Upper lobe of left lung (tissue), 4 donors: ENCODE data around the gene MGAT4A.

ENCODE experiments used
- EP300 ChIP-seq, 4 donors: sonication (generic); formaldehyde crosslinking; IDR thresholded peaks; one replicate each; pipeline ENCODE4 v1.5.1; 2017; ENCODE audit warnings: antibody characterized with exemption in 4 of 4, control low read depth in 2 of 4
- POLR2A ChIP-seq, 4 donors: fragments of 450-650 bp; IDR thresholded peaks; one replicate each; pipeline ENCODE4 v1.5.1; 2016 to 2017; ENCODE audit warnings: antibody characterized with exemption in 4 of 4, mild to moderate bottlenecking in 2 of 4
- POLR2AphosphoS5 ChIP-seq, 2 donors: sonication (generic); formaldehyde crosslinking; IDR thresholded peaks; one replicate each; pipeline ENCODE4 v1.5.1; 2017; ENCODE audit warnings: antibody characterized with exemption in 2 of 2
- TF ChIP-seq, protein P1 (sequence below), 6 experiments: fragments of 450-650 bp in 4 of 6; fragments of 200-600 bp in 2 of 6; sonication (generic) in 2 of 6; IDR thresholded peaks; one replicate each; pipeline ENCODE4 v1.5.1; 2016 to 2019; ENCODE audit warnings: antibody characterized with exemption in 6 of 6

DNA sequence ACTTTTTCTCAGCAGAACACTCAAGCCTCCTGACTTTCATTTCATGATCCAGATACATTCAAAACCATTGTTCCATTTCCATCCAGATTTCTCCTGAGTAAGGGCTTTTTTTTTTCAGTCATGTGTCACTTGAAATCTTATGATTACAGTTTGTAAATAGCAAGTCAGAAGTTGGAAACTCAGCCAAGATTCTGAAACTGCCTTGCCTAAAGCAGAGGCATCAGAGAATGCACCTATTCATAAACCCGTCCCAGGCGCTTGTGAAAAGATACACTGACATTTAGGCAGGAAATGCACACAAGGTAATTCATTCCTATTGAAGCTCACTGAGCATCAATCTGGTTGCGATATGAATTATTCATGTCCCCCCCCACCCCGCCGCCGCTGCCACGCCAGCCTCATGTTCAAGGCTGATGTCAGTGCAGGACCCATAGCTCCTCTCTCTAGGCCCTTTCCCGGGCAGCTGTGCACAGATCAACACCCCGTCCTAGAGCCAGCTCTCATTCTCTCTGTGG, 30.4 kb upstream of the MGAT4A start:
- TF ChIP-seq POLR2A (IDR thresholded peaks at IDR 0.05), result peak in 1 of 4 donors; percentile 6
- TF ChIP-seq, protein P1, sequence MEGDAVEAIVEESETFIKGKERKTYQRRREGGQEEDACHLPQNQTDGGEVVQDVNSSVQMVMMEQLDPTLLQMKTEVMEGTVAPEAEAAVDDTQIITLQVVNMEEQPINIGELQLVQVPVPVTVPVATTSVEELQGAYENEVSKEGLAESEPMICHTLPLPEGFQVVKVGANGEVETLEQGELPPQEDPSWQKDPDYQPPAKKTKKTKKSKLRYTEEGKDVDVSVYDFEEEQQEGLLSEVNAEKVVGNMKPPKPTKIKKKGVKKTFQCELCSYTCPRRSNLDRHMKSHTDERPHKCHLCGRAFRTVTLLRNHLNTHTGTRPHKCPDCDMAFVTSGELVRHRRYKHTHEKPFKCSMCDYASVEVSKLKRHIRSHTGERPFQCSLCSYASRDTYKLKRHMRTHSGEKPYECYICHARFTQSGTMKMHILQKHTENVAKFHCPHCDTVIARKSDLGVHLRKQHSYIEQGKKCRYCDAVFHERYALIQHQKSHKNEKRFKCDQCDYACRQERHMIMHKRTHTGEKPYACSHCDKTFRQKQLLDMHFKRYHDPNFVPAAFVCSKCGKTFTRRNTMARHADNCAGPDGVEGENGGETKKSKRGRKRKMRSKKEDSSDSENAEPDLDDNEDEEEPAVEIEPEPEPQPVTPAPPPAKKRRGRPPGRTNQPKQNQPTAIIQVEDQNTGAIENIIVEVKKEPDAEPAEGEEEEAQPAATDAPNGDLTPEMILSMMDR (IDR thresholded peaks at IDR 0.05), result no peak
- TF ChIP-seq POLR2AphosphoS5 (IDR thresholded peaks at IDR 0.05), result no peak
- no peak for TF ChIP-seq EP300 (IDR thresholded peaks at IDR 0.05)
